GM18520 (cell line): Measurements from ENCODE around the gene SH3RF2.
A peak's percentile ranks its signal among the peaks of the same experiment; 100 is the strongest.
"Not testable (repeated sequence)": the region's sequence is repeated elsewhere in the genome, so short reads cannot be mapped to it uniquely, and the experiment has no call there.

Source experiments
- ATAC-seq: cut with Tn5 transposase; IDR thresholded peaks from one replicate; pipeline ENCODE4 v1.9.1; 2021; ENCODE audit not compliant: unreplicated experiment

The SH3RF2 gene

GRCh38 chr5:146073239-146073900 lies 137.0 kb downstream of the SH3RF2 start:
- ATAC-seq: no peak

DNA sequence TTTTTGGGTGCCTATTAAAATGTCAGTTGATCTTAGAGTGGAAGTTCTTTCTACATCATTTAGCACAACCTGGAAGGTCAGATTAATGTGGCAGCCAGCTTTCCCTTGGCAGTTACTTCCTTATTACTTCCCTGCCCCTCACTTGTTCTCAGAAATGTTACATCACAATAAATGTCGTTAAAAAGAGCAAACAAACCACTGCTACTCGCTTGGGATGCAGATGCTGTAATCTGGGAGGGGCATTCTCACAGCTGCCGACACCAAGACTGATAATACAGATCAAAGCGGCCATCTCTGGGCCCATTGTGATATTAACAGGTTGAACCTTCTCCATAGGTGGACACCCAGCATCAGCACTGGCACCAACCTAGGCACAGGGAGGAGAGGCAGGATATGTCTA lies 139.7 kb downstream of the SH3RF2 start:
- ATAC-seq: no peak

GRCh38 chr5:146076455-146076854 lies 140.1 kb downstream of the SH3RF2 start:
- ATAC-seq: no peak

GRCh38 chr5:146078566-146078965 lies 142.2 kb downstream of the SH3RF2 start:
- ATAC-seq: no peak

GRCh38 chr5:146079695-146080373 lies 143.5 kb downstream of the SH3RF2 start:
- no peak for ATAC-seq

GRCh38 chr5:146081556-146081955 lies 145.2 kb downstream of the SH3RF2 start:
- ATAC-seq: no peak

GRCh38 chr5:146082798-146083197 lies 146.4 kb downstream of the SH3RF2 start:
- peak; percentile 95 for ATAC-seq

DNA sequence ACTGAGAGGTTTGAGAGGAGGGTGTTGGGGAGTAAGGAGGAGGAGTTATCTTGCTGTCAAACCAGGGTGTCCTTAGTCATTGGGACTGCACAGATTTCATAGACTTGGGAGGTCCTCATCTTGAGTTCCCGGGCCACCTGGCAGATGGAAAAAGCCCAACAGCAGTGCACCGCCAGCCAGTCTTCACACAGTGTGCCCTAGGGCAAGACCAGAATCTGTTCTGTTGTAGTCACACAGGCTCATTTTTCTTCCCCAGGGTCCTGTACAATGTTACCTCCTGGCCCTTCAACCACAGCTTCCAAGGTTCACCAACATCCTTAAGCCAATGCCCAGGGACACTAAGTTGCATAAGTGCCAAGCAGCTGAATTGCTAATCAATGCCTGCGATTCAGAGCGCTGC lies 148.0 kb downstream of the SH3RF2 start:
- ATAC-seq: no peak

DNA sequence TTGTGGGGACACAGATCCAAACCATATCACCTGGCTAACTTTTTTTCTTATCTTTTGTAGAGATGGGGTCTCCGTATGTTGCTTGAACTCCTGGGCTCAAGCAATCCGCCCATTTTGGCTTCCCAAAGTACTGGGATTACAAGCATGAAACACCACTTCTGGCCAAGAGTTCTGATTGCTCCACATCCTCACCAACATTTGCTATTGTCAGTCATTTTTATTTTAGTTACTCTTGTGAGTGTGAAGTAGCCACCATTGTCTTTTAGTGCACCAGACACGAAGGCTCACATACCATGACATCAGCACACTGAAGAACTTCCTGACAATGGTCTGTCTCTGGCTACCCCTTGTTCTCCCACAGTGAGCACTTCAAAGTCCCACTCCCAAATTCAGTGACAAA lies 151.7 kb downstream of the SH3RF2 start:
- ATAC-seq: no peak

DNA sequence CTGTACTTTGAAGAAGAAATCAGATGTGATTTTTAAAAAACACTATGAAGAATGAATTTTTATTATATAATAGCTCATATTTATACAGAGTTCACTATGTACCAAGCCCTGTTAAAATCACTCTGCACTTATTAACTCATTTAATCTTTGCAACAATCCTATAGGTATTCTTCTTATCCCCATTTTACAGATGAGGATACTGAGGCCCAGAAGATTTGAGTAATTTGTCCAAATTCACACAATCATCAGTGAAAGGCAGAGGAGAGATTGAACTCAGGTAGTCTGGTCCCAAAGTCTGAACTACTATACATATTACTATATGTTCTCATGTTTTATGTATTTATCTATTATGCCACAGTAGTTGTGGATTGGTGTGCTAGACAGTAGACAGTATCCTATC lies 152.9 kb downstream of the SH3RF2 start:
- ATAC-seq: no peak

- ATAC-seq: no peak
These were observed 155.5 kb downstream of the SH3RF2 start for GRCh38 chr5:146091881-146092280.

GRCh38 chr5:146098047-146098446 lies 161.7 kb downstream of the SH3RF2 start:
- ATAC-seq: no peak

DNA sequence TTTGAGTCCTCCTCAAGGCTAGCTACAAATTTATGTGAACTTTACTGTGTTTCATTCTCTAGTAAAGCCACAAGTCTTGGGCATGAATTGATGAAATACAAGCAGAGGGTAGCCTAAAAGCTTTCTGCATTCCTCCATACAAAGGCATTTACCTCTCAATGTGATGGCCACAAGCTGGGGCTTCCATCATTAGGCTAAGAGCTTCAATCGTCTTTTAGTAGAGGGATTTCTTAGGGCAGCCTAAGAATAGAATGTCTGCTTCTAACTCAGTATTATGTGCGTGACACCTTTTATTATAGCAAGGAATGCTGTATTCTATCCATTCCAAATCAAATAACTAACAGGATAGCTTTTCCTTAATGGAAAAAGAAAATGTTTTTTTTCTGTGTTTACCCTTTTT lies 165.3 kb downstream of the SH3RF2 start:
- ATAC-seq: no peak

GRCh38 chr5:146103594-146103993 lies 167.2 kb downstream of the SH3RF2 start:
- ATAC-seq: no peak

- no peak for ATAC-seq
These were observed 169.1 kb downstream of the SH3RF2 start, which contains the start of gene PLAC8L1 for GRCh38 chr5:146105477-146105876. Gene PLAC8L1 (minus strand): TSS chr5:146105577. CDS start chr5:146104311, 1,266 bp downstream.

- no peak for ATAC-seq
These were observed 171.5 kb downstream of the SH3RF2 start for GRCh38 chr5:146107901-146108300.

GRCh38 chr5:146108870-146109269 lies 172.5 kb downstream of the SH3RF2 start:
- not testable (repeated sequence) for ATAC-seq

GRCh38 chr5:146109379-146109778 lies 173.0 kb downstream of the SH3RF2 start:
- ATAC-seq: no peak

DNA sequence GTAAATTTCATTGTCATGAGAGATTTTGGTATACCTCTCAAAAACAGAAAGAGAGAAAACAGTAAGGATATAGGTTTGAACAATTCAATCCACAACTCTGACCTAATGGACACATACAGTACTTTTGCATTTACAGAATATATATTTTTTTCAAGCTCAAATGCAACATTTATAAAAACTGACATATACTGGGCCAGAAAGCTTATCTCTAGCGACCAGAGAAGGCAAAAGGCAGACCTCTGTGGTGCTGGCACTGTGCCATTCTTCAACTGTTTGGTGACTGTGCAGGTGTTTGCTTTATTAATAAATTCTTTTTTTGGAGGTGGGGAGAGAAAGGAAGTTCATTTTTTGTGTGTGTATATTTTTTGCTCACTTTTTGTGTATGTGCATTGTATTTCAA lies 175.0 kb downstream of the SH3RF2 start:
- ATAC-seq: no peak

DNA sequence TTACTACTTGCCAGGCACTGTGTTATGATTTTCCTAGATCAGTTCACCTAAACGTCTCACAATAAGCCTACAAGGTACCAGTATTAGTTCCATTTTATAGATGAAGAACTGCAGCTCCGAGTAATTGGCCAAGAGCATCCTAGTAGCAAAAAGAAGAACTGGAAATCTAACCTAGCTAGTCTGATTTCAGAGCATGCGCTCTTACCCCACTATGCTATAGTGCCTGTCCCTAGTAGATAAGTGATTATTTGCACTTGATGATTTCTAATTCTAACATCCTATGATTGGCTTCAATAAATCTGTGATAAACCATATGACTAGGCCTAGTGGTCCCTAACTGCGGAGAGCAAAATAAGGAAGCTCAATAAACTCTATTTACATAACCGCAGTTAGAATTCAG lies 176.1 kb downstream of the SH3RF2 start:
- no peak for ATAC-seq
